K562 (cell line): ENCODE results near the gene NXPE2. TPM values are rescaled to one million over a fixed set of nuclear protein-coding genes. Genes with fewer than 3 reads are reported as not detected.

Experiments
- polyA plus RNA-seq, 8 experiments: library from polyadenylated mRNA; depleted of rRNA in 4 of 8; stranded (reverse) in 5 of 8; unstranded in 3 of 8; fragments of >200 nt; fragmentation: Nextera tagmentation in 2 of 8; fragmentation: Illumina TruSeq in 1 of 8; extraction: Ambion mirVana in 2 of 8; extraction: Trizol in 1 of 8; gene quantifications; 2 replicates each; pipeline versions ENCODE4 v1.2.1 to v1.2.3, GENCODE V29; 2011 to 2014; ENCODE audit warnings: inconsistent platforms in 1 of 8, missing spikeins in 1 of 8
- total RNA-seq, 7 experiments: library from RNA; depleted of rRNA in 6 of 7; stranded (reverse); fragments of >200 nt in 6 of 7; fragmentation: Illumina TruSeq in 2 of 7; extraction: Trizol in 2 of 7; gene quantifications; 2 replicates each; pipeline versions ENCODE4 v1.2.1 to v1.2.3, GENCODE V29; 2011 to 2021; ENCODE audit warnings: low replicate concordance in 1 of 7
- TF ChIP-seq, protein P1 (sequence below): IDR thresholded peaks from 2 replicates; pipeline ENCODE4 v1.6.1; 2011; ENCODE audit warnings: borderline replicate concordance, low read depth, mild to moderate bottlenecking, moderate library complexity, low read length; ENCODE audit not compliant: insufficient read depth, poor library complexity, severe bottlenecking
- TF ChIP-seq, protein P2 (sequence below), 2 experiments: IDR thresholded peaks in 1 of 2; conservative IDR thresholded peaks in 1 of 2; 2 replicates each; pipeline ENCODE4 v1.6.1; 2016; ENCODE audit warnings: low read depth in 2 of 2, mild to moderate bottlenecking in 1 of 2, missing compliant biosample characterization in 1 of 2, missing genetic modification characterization in 1 of 2, moderate library complexity in 1 of 2
- TF ChIP-seq, protein P3 (sequence below), 2 experiments: IDR thresholded peaks; 2 replicates each; pipeline ENCODE4 v1.6.1; 2011; ENCODE audit warnings: borderline replicate concordance in 1 of 2, control low read depth in 1 of 2, low read depth in 1 of 2, low read length in 1 of 2, mild to moderate bottlenecking in 1 of 2, mixed read lengths in 1 of 2, moderate library complexity in 1 of 2; ENCODE audit not compliant: insufficient read depth in 1 of 2, insufficient read length in 1 of 2, poor library complexity in 1 of 2, severe bottlenecking in 1 of 2; ENCODE audit errors: extremely low read depth in 1 of 2

The NXPE2 gene
- total and polyA plus RNA-seq, 9 of the 15 experiments (the other 6 are each of a cell fraction or from before 2014, with no cell fraction given): not detected

DNA sequence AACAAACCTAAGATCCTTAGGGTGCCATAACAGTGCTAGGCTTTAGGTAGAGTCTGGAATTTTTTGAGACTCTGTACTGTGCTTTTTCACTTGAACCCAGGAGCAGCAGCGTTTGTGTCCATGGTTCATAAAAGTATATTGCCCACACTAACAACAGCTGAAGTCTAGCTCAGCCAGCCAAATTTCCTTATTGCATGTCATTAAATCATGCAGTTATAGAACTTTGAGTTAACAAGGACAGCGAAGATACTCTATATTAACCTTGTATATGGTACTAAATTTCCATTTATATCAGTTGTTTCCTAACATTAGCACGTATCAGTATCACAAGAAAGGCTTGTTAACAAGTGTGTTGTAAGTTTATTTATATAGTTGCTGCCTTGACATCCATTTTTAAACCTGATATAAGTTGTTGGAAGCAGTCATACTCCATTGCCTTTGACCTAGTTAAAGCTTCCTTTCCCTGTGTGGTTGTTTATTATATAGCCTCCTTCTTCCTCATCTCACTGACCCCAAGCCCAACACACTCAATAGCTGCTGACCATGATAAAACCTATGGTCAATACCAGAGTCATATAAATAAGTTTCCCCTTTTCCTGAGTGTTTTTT, 46.7 kb downstream of the NXPE2 start (continued):
- TF ChIP-seq, protein P1, sequence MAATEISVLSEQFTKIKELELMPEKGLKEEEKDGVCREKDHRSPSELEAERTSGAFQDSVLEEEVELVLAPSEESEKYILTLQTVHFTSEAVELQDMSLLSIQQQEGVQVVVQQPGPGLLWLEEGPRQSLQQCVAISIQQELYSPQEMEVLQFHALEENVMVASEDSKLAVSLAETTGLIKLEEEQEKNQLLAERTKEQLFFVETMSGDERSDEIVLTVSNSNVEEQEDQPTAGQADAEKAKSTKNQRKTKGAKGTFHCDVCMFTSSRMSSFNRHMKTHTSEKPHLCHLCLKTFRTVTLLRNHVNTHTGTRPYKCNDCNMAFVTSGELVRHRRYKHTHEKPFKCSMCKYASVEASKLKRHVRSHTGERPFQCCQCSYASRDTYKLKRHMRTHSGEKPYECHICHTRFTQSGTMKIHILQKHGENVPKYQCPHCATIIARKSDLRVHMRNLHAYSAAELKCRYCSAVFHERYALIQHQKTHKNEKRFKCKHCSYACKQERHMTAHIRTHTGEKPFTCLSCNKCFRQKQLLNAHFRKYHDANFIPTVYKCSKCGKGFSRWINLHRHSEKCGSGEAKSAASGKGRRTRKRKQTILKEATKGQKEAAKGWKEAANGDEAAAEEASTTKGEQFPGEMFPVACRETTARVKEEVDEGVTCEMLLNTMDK: no peak
- TF ChIP-seq, protein P2, sequence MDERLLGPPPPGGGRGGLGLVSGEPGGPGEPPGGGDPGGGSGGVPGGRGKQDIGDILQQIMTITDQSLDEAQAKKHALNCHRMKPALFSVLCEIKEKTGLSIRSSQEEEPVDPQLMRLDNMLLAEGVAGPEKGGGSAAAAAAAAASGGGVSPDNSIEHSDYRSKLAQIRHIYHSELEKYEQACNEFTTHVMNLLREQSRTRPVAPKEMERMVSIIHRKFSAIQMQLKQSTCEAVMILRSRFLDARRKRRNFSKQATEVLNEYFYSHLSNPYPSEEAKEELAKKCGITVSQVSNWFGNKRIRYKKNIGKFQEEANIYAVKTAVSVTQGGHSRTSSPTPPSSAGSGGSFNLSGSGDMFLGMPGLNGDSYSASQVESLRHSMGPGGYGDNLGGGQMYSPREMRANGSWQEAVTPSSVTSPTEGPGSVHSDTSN (CRISPR knock-in tag; IDR thresholded peaks at IDR 0.05; ENCODE audit: low read depth): no peak
- TF ChIP-seq, protein P2 (tag; conservative IDR thresholded peaks at IDR 0.05; ENCODE audit: low read depth): no peak
- TF ChIP-seq, protein P3, sequence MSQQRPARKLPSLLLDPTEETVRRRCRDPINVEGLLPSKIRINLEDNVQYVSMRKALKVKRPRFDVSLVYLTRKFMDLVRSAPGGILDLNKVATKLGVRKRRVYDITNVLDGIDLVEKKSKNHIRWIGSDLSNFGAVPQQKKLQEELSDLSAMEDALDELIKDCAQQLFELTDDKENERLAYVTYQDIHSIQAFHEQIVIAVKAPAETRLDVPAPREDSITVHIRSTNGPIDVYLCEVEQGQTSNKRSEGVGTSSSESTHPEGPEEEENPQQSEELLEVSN (IDR thresholded peaks at IDR 0.05; ENCODE audit: borderline replicate concordance in 1 of 2, extremely low read depth in 1 of 2, insufficient read depth in 1 of 2, insufficient read length in 1 of 2, low read depth in 1 of 2, low read length in 1 of 2, poor library complexity in 1 of 2, severe bottlenecking in 1 of 2): no peak
